Measurements from ENCODE around the gene LCN15. TPM values are rescaled to one million over a fixed set of nuclear protein-coding genes. Genes with fewer than 3 reads are reported as not detected.
A peak's percentile ranks its signal among the peaks of the same experiment; 100 is the strongest.

LCN15 gene
- total and polyA plus RNA-seq, 2 of the 13 experiments (the other 11 are each of a cell fraction or from before 2014, with no cell fraction given): 1.3 to 53.7 TPM

- TF ChIP-seq JARID2 (CRISPR knock-in tag; IDR thresholded peaks at IDR 0.05; ENCODE audit: insufficient replicate concordance) (no peak), KAT7 (CRISPR knock-in tag; IDR thresholded peaks at IDR 0.05; ENCODE audit: borderline replicate concordance) (peak; percentile 91; the same call in 1 of the 2 replicates), ZNF550 (CRISPR knock-in tag; IDR thresholded peaks at IDR 0.05; ENCODE audit: borderline replicate concordance) (no peak), ZNF354B (CRISPR knock-in tag; IDR thresholded peaks at IDR 0.05) (no peak), CHD4 (IDR thresholded peaks at IDR 0.05; ENCODE audit: borderline replicate concordance, low read length) (no peak), CBFB (CRISPR knock-in tag; IDR thresholded peaks at IDR 0.05) (peak; percentile 88), CREB1 (IDR thresholded peaks at IDR 0.05) (peak; percentile 36; the same call in 1 of the 2 replicates), CREB1 (CRISPR knock-in tag; IDR thresholded peaks at IDR 0.05) (no peak), TBP (CRISPR knock-in tag; IDR thresholded peaks at IDR 0.05) (no peak), U2AF2 (IDR thresholded peaks at IDR 0.05; ENCODE audit: low read depth, low read length) (no peak), ZBTB1 (CRISPR knock-in tag; IDR thresholded peaks at IDR 0.05; ENCODE audit: borderline replicate concordance) (no peak), HNF1B (CRISPR knock-in tag; IDR thresholded peaks at IDR 0.05) (no peak; the same call in 1 of the 2 replicates), MIER3 (CRISPR knock-in tag; IDR thresholded peaks at IDR 0.05; ENCODE audit: borderline replicate concordance) (peak; percentile 57; the same call in 1 of the 2 replicates), CREM (IDR thresholded peaks at IDR 0.05) (peak; percentile 72), CREM (CRISPR knock-in tag; IDR thresholded peaks at IDR 0.05) (no peak), SPEN (CRISPR knock-in tag; IDR thresholded peaks at IDR 0.05; ENCODE audit: low read depth) (peak; percentile 99), HCFC1 (IDR thresholded peaks at IDR 0.05; ENCODE audit: low read depth, low read length) (peak; percentile 55; the same call in 1 of the 2 replicates), ZNF343 (CRISPR knock-in tag; IDR thresholded peaks at IDR 0.05) (peak; percentile 89), MTA1 (CRISPR knock-in tag; IDR thresholded peaks at IDR 0.05; ENCODE audit: borderline replicate concordance) (peak; percentile 61; the same call in 1 of the 2 replicates), ZBTB8A (CRISPR knock-in tag; IDR thresholded peaks at IDR 0.05; ENCODE audit: borderline replicate concordance, low read depth) (no peak), ZNF276 (CRISPR knock-in tag; IDR thresholded peaks at IDR 0.05; ENCODE audit: low read depth) (no peak), ZNF749 (CRISPR knock-in tag; IDR thresholded peaks at IDR 0.05; ENCODE audit: borderline replicate concordance) (no peak; the same call in none of the 2 replicates), ZSCAN12 (CRISPR knock-in tag; IDR thresholded peaks at IDR 0.05) (no peak; the same call in 1 of the 2 replicates), PRDM10 (CRISPR knock-in tag; IDR thresholded peaks at IDR 0.05; ENCODE audit: low read depth) (no peak), HIVEP1 (CRISPR knock-in tag; IDR thresholded peaks at IDR 0.05) (no peak), MIXL1 (CRISPR knock-in tag; IDR thresholded peaks at IDR 0.05) (peak; percentile 48; the same call in 1 of the 2 replicates)
Measured at GRCh38 chr9:136728080-136728547, 36.2 kb downstream of the LCN15 start (continued).
